Keratinocyte (primary cell): ENCODE data around the gene PRAMEF4. TPM values are rescaled to one million over a fixed set of nuclear protein-coding genes. Genes with fewer than 3 reads are reported as not detected.
"Not testable (repeated sequence)": the region's sequence is repeated elsewhere in the genome, so short reads cannot be mapped to it uniquely, and the experiment has no call there.

Experiments used
- DNase-seq: peaks from one replicate; pipeline ENCODE4 v3.0.0-alpha.2; 2011; ENCODE audit warnings: low read depth, missing footprints, low spot score
- FAIRE-seq: peaks from 2 replicates; lab custom pipeline; 2011; peaks lifted over from hg19 to GRCh38; lab: Jason Lieb, UNC
- H2AFZ ChIP-seq: 2 replicates; pipeline ENCODE4 v1.6.0; 2012; ENCODE audit warnings: low read length, control low read depth, inconsistent platforms; ENCODE audit not compliant: control insufficient read depth
- H3K27ac ChIP-seq: 2 replicates; pipeline ENCODE4 v1.5.1; 2011; ENCODE audit warnings: low read length; ENCODE audit not compliant: control insufficient read depth, insufficient read depth
- H3K27me3 ChIP-seq: 3 replicates; pipeline ENCODE4 v1.6.0; 2011; ENCODE audit warnings: low read length; ENCODE audit not compliant: control insufficient read depth, insufficient read depth; ENCODE audit errors: extremely low read depth
- H3K36me3 ChIP-seq, 2 experiments: 2 replicates in 1 of 2; 3 replicates in 1 of 2; pipeline ENCODE4 v1.5.1; 2011; ENCODE audit warnings: low read length in 2 of 2, mild to moderate bottlenecking in 1 of 2; ENCODE audit not compliant: control insufficient read depth in 2 of 2, insufficient read depth in 2 of 2; ENCODE audit errors: extremely low read depth in 1 of 2
- H3K4me1 ChIP-seq: 3 replicates; pipeline ENCODE4 v1.5.1; 2011; ENCODE audit warnings: low read length; ENCODE audit not compliant: control insufficient read depth, insufficient read depth; ENCODE audit errors: extremely low read depth
- H3K4me2 ChIP-seq: 3 replicates; pipeline ENCODE4 v1.6.0; 2011; ENCODE audit warnings: low read depth, low read length; ENCODE audit not compliant: control insufficient read depth, insufficient read depth; ENCODE audit errors: extremely low read depth
- H3K4me3 ChIP-seq, 3 experiments: fragments of 200-600 bp in 1 of 3; sonication (generic) in 1 of 3; 2 replicates in 2 of 3; 3 replicates in 1 of 3; pipeline ENCODE4 v1.5.1; 2011 to 2016; ENCODE audit warnings: low read length in 3 of 3, mild to moderate bottlenecking in 3 of 3, control low read depth in 2 of 3, inconsistent platforms in 1 of 3, low read depth in 1 of 3, mixed read lengths in 1 of 3, mixed run types in 1 of 3, moderate library complexity in 1 of 3; ENCODE audit not compliant: control insufficient read depth in 2 of 3, insufficient read depth in 2 of 3; ENCODE audit errors: extremely low read depth in 1 of 3
- H3K79me2 ChIP-seq: 2 replicates; pipeline ENCODE4 v1.6.0; 2012; ENCODE audit warnings: low read length; ENCODE audit not compliant: control insufficient read depth, insufficient read depth
- H3K9ac ChIP-seq: 3 replicates; pipeline ENCODE4 v1.6.0; 2011; ENCODE audit warnings: low read length; ENCODE audit not compliant: control insufficient read depth, insufficient read depth; ENCODE audit errors: extremely low read depth
- H3K9me1 ChIP-seq: 3 replicates; pipeline ENCODE4 v1.6.0; 2011; ENCODE audit warnings: low read length; ENCODE audit not compliant: control insufficient read depth, insufficient read depth; ENCODE audit errors: extremely low read depth
- H3K9me3 ChIP-seq: 2 replicates; pipeline ENCODE4 v1.5.1; 2012; ENCODE audit warnings: low read depth, low read length; ENCODE audit not compliant: control insufficient read depth
- H4K20me1 ChIP-seq: 3 replicates; pipeline ENCODE4 v1.6.0; 2011; ENCODE audit warnings: low read length; ENCODE audit not compliant: control insufficient read depth, insufficient read depth; ENCODE audit errors: extremely low read depth
- EZH2 ChIP-seq: IDR thresholded peaks from one replicate; pipeline ENCODE4 v1.6.1; 2012; ENCODE audit warnings: inconsistent platforms, mild to moderate bottlenecking, low read length, moderate library complexity
- dilution Hi-C: fragments of 300-500 bp; cut with MboI; formaldehyde crosslinking; loops from one replicate; pipeline ENCODE4 v1.7.0; 2020; ENCODE audit warnings: low sequenced_read_pairs; ENCODE audit not compliant: extremely low pct_ligation_motif_present
- polyA plus RNA-seq, 5 experiments: library from polyadenylated mRNA; depleted of rRNA in 3 of 5; stranded (reverse) in 3 of 5; stranded (forward) in 1 of 5; unstranded in 1 of 5; fragments of >200 nt; gene quantifications; 1 replicate in 1 of 5; 2 replicates in 3 of 5; 3 replicates in 1 of 5; pipeline versions ENCODE4 v1.2.1 to v1.2.3, GENCODE V29; 2011 to 2012; ENCODE audit warnings: missing spikeins in 2 of 5, low read depth in 1 of 5, low replicate concordance in 1 of 5
- TF ChIP-seq, protein P1 (sequence below), 3 experiments: IDR thresholded peaks in 1 of 3; conservative IDR thresholded peaks in 1 of 3; optimal IDR thresholded peaks in 1 of 3; 2 replicates in 2 of 3; 3 replicates in 1 of 3; pipeline versions ENCODE3 to v1.5.1; 2011; ENCODE audit warnings: low read length in 3 of 3, mild to moderate bottlenecking in 3 of 3, moderate library complexity in 2 of 3, control low read depth in 1 of 3, inconsistent platforms in 1 of 3; ENCODE audit not compliant: insufficient read depth in 2 of 3; ENCODE audit errors: extremely low read depth in 1 of 3

PRAMEF4 gene
- polyA plus RNA-seq, 1 donor (not counting 4 experiments of a cell fraction or from before 2014, with no cell fraction given): not detected

DNA sequence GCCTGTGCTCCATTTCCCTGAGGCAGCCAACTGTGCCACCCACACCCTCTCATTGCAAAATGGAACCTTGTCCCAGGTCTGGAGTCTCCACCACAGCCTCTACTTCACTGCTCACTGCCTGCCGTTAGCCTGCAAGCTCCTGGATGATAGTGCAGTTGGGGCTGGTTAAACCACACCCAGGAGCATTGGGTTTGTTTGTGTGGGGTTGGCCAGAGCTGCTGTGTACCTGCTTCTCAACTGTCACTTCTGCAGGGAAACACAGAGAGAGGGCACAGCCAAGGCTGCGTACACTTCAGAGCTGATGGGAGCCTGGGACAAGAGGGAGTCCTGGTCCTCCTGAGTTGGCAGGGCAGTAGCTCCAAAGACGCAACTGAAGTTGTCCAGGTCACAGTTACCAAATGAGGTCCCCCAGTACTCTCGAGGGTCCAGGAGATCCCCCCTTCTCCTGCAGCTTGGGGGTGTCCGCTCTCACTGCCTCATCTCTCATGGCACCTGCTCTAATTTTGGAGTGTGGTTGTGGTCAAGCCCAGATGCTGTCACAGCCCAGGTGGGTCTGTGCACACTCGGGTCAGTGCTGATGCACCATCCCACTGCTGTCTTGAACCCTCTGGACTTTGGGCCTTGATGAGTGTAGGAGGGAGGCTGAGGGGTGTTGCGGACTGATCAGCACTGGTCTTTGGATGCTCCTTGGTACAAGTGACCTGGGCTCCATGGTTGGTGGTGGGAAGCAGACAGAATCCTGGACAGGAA is 22.7 kb downstream of the PRAMEF4 start:
- H3K9ac ChIP-seq, H2AFZ ChIP-seq, H3K36me3 ChIP-seq, dilution Hi-C loops, H3K79me2 ChIP-seq, H3K4me3 ChIP-seq, H4K20me1 ChIP-seq, H3K27ac ChIP-seq, FAIRE-seq, H3K4me2 ChIP-seq, H3K9me3 ChIP-seq, DNase-seq, H3K4me1 ChIP-seq, H3K9me1 ChIP-seq, H3K27me3 ChIP-seq: not testable (repeated sequence)

DNA sequence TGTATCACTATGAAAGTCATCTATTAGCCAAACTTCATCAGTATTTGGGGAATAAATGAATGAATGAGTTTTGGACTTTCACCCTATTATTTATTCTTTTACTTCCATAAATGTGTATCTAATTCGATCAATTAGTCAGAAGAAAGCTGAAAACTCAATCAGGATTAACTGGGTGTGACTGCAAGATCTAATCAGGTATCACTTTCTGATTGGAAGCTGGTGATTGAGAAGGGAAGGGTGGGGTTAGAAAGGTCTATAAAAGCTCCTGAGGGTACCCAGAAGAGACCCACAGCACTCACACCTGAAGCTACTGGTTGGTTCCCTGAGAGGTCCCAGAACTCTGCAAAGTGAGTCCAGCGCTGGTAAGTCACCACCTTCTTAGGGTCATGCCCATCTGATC is 29.2 kb downstream of the PRAMEF4 start, which contains the start of gene PRAMEF2:
Gene PRAMEF2, plus strand, starts transcription at position 301 of the 400 bp plus-strand sequence. CDS start 1,924 bp downstream, outside the sequence.
- H4K20me1 ChIP-seq, dilution Hi-C loops, H3K4me3 ChIP-seq, H3K9me3 ChIP-seq, H2AFZ ChIP-seq, H3K36me3 ChIP-seq, H3K27me3 ChIP-seq, H3K9me1 ChIP-seq, FAIRE-seq, H3K27ac ChIP-seq, H3K9ac ChIP-seq, H3K4me2 ChIP-seq, H3K79me2 ChIP-seq, DNase-seq, H3K4me1 ChIP-seq: not testable (repeated sequence)

DNA sequence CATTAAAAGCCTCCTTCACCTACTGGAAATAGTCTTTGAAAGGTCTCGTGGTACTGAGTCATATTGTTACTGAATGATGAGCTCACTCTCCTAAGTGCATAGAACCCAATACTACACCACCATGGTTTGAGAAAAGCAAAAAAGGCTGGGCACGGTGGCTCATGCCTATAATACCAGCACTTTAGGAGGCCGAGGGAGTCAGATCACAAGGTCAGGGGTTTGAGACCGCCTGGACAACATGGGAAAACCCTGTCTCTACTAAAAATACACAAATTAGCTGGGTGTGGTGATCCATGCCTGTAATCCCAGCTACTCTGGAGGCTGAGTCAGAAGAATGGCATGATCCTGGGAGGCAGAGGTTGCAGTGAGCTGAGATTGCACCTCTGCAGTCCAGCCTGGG is 34.2 kb downstream of the PRAMEF4 start:
- Histone ChIP-seq H3K4me3 (no peak overlapping the region), H3K9ac (peak overlapping the region; percentile 22), H4K20me1 (no peaks in the 10 kb centered on the region), H3K27me3 (no peaks in the 10 kb centered on the region), H3K79me2 (no peaks in the 10 kb centered on the region), H3K36me3 (no peaks in the 10 kb centered on the region), H2AFZ (peak overlapping the region; percentile 80), H3K9me3 (no peaks in the 10 kb centered on the region), H3K4me2 (no peak overlapping the region), H3K9me1 (no peaks in the 10 kb centered on the region), H3K27ac (peak overlapping the region; percentile 81), H3K4me1 (peaks cover 3% of the 10 kb centered on the region)
- peak; percentile 11 for DNase-seq
- TF ChIP-seq, protein P1, sequence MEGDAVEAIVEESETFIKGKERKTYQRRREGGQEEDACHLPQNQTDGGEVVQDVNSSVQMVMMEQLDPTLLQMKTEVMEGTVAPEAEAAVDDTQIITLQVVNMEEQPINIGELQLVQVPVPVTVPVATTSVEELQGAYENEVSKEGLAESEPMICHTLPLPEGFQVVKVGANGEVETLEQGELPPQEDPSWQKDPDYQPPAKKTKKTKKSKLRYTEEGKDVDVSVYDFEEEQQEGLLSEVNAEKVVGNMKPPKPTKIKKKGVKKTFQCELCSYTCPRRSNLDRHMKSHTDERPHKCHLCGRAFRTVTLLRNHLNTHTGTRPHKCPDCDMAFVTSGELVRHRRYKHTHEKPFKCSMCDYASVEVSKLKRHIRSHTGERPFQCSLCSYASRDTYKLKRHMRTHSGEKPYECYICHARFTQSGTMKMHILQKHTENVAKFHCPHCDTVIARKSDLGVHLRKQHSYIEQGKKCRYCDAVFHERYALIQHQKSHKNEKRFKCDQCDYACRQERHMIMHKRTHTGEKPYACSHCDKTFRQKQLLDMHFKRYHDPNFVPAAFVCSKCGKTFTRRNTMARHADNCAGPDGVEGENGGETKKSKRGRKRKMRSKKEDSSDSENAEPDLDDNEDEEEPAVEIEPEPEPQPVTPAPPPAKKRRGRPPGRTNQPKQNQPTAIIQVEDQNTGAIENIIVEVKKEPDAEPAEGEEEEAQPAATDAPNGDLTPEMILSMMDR (optimal IDR thresholded peaks at IDR 0.05 in 1 of 3, IDR thresholded peaks at IDR 0.05 in 1 of 3, conservative IDR thresholded peaks at IDR 0.05 in 1 of 3; ENCODE audit: extremely low read depth in 1 of 3, insufficient read depth in 2 of 3, low read length in 3 of 3): no peak
- no peak for TF ChIP-seq EZH2
- dilution Hi-C loops: no loop called here
- no peak for FAIRE-seq

DNA sequence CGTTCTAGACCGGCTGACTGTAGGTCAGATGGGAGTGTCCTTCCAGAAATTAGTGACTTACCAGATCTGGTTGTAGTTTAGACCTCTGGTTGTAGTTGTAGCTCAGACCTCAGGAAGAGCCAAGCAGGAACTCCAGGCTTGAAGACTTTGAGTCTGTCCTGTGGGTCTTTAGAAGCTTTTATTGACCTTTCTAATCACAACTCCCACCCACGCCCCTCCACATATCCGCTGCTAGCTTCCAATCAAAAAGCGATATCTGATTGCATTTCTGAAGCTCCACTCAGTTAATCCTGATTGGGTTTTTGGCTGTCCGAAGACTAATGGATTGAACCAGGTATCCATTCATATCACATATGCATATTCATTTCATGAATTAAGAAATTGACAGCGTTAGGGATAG is 37.4 kb downstream of the PRAMEF4 start, which contains the start of gene HNRNPCL1:
Gene HNRNPCL1, minus strand, starts transcription at position 101 of the 400 bp plus-strand sequence. CDS start 431 bp downstream, outside the sequence.
- H3K27ac ChIP-seq, H3K4me2 ChIP-seq, H3K4me1 ChIP-seq, H3K9ac ChIP-seq, DNase-seq, H3K4me3 ChIP-seq, H4K20me1 ChIP-seq, FAIRE-seq, H2AFZ ChIP-seq, H3K9me1 ChIP-seq, H3K36me3 ChIP-seq, H3K9me3 ChIP-seq, H3K79me2 ChIP-seq, dilution Hi-C loops, H3K27me3 ChIP-seq: not testable (repeated sequence)
